HG02678 (cell line): ENCODE results near the gene KIDINS220.
"Not testable (repeated sequence)": the region's sequence is repeated elsewhere in the genome, so short reads cannot be mapped to it uniquely, and the experiment has no call there.

Source experiments
- ATAC-seq: cut with Tn5 transposase; IDR thresholded peaks from one replicate; pipeline ENCODE4 v1.9.1; 2021; ENCODE audit warnings: mild to moderate bottlenecking, moderate library complexity; ENCODE audit not compliant: unreplicated experiment

KIDINS220 gene

GRCh38 chr2:8754106-8754776, 83.2 kb downstream of the KIDINS220 start:
- no peak for ATAC-seq

GRCh38 chr2:8753609-8754008, 83.8 kb downstream of the KIDINS220 start:
- no peak for ATAC-seq

DNA sequence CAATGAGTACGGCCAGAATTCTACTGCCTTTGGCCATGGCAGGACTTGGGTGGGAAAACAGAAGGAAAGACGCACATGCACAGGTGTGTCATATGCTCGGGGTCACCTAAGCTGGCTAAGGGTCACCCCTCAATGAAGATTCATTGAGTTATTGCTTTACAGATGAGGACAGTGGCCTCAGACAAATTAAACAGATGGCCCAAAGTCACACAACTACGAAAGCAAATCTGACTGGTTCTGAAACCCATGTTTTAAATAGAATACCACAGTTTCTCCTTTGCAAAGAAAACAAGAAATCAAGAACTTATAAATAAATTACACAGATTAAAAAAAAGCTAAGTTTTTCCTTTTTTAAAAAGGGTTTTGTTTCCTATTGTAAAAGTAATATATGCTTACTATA, 85.0 kb downstream of the KIDINS220 start:
- peak; percentile 64 for ATAC-seq

GRCh38 chr2:8750221-8750620, 87.2 kb downstream of the KIDINS220 start:
- no peak for ATAC-seq

- ATAC-seq, result no peak
Observed at GRCh38 chr2:8743261-8743660, 94.2 kb downstream of the KIDINS220 start.

GRCh38 chr2:8740136-8740535, 97.3 kb downstream of the KIDINS220 start:
- no peak for ATAC-seq

DNA sequence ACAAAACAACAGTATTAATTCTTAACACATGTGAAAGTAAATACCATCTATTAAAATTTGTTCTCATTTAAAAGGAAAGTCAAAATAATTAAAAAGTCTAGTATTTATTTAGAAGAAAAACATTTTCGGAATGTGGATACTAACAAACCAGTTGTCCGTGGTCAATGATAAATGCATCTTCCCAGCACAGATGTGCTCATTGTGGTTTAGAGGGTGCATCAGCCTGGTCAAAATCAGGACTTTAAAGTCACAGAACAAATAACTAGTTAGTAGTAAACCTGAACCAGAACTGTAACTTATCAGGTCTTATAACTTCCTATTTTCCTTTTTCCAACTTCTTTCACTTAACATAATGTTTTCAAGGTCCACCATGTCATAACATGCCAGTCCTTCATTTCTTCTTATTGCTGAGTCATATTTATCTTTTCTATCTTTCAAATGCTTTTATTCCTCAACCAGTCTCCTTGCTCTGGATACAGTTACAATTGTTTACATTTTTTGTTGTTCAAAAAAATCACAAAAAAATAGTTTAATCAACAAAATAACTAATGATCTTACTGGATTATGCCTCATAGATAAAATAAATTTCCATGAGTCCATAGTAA, 99.7 kb downstream of the KIDINS220 start:
- ATAC-seq, result no peak

DNA sequence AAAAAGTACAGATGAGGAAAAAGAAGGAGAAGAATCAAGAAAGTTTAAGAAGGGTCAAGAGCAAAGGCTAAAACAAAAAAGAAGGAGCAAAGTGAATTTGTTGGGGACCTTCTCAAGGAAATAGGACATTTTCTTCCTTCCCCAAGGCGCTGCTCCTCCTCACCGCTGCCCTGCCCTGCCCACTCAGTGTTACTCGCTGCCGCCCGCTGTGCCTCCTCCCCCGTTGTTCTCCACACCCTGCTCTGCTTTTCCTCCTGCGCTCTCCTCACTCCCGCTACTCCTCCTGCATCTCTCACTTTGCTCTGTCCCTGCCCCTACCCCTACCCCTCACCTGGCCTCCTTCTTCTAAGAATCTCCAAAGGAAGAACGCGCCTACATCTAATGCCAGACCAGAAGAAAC, 104.8 kb downstream of the KIDINS220 start:
- ATAC-seq, result no peak

GRCh38 chr2:8729939-8730338, 107.5 kb downstream of the KIDINS220 start:
- no peak for ATAC-seq

GRCh38 chr2:8729101-8729500, 108.3 kb downstream of the KIDINS220 start:
- not testable (repeated sequence) for ATAC-seq

DNA sequence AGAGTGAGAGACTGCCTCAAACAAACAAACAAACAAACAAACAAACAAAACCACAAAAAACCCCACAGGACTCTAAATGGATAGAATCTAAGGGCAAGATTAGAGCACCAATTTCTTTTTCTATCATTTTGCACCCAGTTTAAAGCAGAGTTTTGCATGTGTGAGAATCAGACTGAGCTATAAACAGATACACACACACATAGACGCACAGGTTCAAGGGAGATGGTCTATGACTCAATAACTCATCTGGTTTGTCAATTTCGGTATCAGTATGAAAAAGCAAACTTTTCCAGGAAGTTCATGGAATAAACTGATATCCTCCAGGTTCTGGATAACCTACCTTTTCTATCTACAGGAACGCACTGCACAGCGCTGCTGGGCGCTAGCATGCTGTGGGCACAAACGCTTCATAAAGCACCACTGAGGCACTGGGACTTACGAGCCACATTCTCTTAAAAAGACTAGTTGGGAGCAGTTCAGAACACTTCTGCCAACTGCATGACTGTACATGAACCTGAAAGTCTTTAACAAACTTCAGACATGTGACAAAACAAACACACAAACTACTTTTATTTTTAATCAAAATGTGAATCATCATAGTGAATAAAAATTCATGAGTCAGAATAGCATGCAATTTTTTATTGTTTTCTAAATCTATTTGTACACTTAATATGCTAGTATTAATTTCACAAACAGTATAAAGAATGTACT, 109.0 kb downstream of the KIDINS220 start:
- no peak for ATAC-seq

DNA sequence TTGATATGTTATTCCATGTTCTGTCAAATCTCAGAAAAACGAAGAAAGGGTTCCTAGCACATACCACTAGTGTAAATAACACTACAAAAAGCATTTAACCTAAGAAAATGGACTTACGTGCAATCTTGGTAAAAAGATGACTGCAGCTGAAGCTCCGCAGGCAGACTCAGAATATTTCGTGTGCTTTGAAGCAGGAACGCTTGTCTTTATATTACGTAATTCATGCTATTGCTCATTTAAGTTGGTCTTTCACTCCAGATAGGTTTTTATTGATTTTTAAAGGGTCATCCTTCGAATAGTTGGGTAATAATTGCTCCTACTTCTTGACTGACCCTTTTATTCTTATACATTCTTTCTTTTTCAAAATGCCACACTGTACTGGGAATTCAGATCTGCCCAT, 111.6 kb downstream of the KIDINS220 start:
- ATAC-seq, result no peak

DNA sequence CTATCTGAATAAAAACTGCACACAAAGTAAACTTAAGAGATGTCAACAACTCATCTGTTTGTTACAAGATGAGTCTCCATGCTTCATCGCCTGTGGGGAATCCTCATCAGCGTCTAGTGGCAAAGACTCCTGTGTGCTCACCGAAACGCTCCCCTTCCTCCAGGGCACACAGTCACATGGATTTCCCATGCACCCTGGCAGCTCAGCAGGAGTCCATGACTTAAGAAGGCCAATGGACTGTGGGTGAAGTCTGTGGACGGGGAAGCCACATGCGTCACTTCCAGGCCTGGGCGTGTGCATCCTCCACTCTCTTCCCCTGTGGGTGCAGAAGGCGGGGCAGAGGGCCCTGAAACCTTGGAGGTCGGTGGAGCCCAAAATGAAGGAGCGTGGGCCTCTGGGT, 114.4 kb downstream of the KIDINS220 start:
- no peak for ATAC-seq

DNA sequence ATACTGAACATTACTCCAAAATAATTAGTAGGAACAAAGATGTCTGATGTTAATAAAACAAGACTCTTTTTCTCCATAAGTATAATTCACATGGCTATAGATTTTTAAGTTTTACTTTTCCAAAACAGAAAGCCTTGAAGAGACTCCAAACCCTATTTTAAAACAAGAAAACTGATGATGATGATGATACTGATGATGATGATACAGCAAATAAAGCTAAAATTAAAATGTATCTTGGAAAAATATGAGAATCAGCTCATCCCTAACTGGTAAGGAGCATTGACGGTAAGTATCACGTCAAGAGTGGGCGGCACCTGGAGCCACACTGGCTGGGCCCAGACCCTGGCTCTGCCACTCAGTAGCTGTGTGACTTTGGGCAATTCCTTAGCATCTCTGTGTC, 116.0 kb downstream of the KIDINS220 start:
- ATAC-seq, result no peak

GRCh38 chr2:8720741-8721140, 116.7 kb downstream of the KIDINS220 start:
- no peak for ATAC-seq

DNA sequence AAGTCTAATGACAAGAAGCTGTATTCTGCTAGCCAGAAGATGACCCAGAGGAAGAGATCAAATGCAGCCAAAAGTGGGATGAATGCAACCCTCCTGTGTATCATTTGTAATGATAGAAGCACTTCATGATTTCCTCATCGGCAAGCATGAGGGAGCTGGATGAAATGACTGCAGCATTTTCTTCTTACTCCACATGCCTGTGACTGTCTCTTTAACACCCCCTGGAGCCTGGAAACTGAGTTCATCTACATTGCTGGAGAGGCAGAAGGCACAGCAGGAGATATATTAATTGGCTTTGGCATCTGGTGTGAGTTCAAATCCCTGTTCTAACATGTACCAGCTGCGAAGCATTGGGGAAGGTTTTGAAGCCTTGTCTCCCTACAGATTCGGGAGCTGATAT, 117.9 kb downstream of the KIDINS220 start:
- no peak for ATAC-seq

GRCh38 chr2:8714971-8715370, 122.4 kb downstream of the KIDINS220 start:
- no peak for ATAC-seq

DNA sequence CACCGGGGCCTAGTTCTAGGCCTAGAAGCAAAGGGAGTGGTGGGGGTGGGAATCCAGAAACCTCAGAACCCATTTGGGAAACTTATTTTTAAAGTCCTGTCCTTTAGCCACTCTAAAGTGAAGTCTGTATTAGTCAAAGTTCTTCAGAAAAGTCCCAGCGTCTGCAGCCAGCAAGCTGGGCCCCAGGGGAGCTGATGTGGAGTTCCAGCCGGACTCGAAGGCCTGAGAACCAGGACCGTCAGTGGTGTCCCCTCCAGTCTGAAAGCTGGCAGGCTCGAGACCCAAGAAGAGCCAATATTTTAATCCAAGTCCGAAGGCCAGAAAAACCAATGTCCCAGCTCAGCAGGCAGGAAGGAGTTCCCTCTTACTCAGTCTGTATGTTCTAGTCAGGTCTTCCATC, 123.1 kb downstream of the KIDINS220 start:
- no peak for ATAC-seq

- ATAC-seq, result no peak
Observed at GRCh38 chr2:8710951-8711350, 126.5 kb downstream of the KIDINS220 start.

DNA sequence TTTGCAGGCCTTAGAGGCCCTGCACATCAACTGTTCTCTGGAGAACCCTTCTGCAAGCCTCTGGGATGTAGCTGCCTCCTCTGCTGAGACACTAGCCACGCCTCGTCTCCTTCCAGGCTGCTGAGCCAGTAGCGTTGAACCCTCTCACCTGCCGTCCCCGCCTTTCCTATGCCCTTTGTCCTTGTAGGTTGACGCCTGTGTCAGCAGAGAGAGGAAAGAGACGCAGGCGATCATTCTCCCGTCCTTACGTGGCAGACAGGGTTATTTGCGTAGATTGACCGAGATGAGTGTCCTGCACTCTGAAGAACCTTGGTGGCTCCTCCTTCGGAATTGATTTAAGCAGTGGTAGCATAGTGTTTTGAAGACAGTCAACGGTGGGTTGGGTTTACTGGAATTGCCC, 127.8 kb downstream of the KIDINS220 start:
- no peak for ATAC-seq

GRCh38 chr2:8704906-8705305, 132.5 kb downstream of the KIDINS220 start:
- no peak for ATAC-seq

DNA sequence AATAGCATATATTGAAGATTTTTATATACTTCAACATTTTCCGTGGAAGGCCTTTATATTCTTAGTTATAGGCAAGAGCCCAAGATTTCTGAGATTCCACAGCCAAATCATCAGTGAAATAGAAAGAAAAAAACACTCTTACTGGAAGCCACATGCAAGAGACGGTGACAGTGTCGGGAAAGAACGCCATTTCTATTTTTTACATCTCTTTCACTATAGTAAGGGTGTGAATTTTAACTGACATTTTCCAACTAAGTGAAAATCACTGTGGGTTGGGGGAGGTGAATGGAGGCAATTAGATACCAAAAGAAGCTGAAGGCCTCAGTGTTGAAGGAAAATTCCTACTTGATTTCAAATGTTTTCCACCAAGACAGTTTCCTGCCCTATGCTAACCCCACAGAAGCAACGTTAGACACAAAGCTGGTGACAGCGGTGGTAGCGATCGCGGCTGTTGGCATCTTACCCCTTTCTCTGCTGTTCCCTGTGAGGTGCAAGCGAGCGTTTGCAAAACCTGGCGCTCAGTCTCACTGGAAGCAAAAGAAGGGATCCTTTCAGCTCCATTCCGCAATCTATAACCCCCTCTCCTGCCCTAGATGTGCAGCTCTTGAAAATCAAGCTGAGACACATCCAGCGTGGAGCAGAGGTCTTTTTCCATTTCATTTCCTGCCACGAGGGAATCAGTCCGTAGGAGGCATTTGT, 135.6 kb downstream of the KIDINS220 start:
- ATAC-seq, result no peak
